ENCODE data around the gene TMPRSS11B.
A peak's percentile ranks its signal among the peaks of the same experiment; 100 is the strongest.
"Not testable (repeated sequence)": the region's sequence is repeated elsewhere in the genome, so short reads cannot be mapped to it uniquely, and the experiment has no call there.

TMPRSS11B gene

GRCh38 chr4:68245594-68245993, at the start of gene TMPRSS11B:
TMPRSS11B (minus strand) TSS chr4:68245694; CDS start chr4:68245558, 136 bp downstream.
- DNase-seq (ENCODE audit: low read depth): no peak

GRCh38 chr4:68291256-68291655, 45.8 kb upstream of the TMPRSS11B start:
- no peak for DNase-seq (ENCODE audit: low read depth)

- DNase-seq (ENCODE audit: low read depth): no peak
These were observed 42.9 kb upstream of the TMPRSS11B start for GRCh38 chr4:68288393-68288740.

- no peak for DNase-seq (ENCODE audit: low read depth)
These were observed 42.4 kb upstream of the TMPRSS11B start for GRCh38 chr4:68287704-68288392.

- DNase-seq (ENCODE audit: low read depth): no peak
These were observed 38.2 kb upstream of the TMPRSS11B start for GRCh38 chr4:68283714-68284113.

- no peak for DNase-seq (ENCODE audit: low read depth)
These were observed 37.6 kb upstream of the TMPRSS11B start for GRCh38 chr4:68283095-68283494.

GRCh38 chr4:68281796-68282740, 36.6 kb upstream of the TMPRSS11B start:
- not testable (repeated sequence) for DNase-seq (ENCODE audit: low read depth)

GRCh38 chr4:68278029-68278428, 32.5 kb upstream of the TMPRSS11B start:
- no peak for DNase-seq (ENCODE audit: low read depth)

GRCh38 chr4:68277627-68278026, 32.1 kb upstream of the TMPRSS11B start:
- no peak for DNase-seq (ENCODE audit: low read depth)

- DNase-seq (ENCODE audit: low read depth): no peak
These were observed 27.4 kb upstream of the TMPRSS11B start for GRCh38 chr4:68272860-68273259.

GRCh38 chr4:68272380-68272779, 26.9 kb upstream of the TMPRSS11B start:
- DNase-seq (ENCODE audit: low read depth): no peak

GRCh38 chr4:68271851-68272357, 26.4 kb upstream of the TMPRSS11B start:
- DNase-seq (ENCODE audit: low read depth): peak; percentile 68

- peak; percentile 76 for DNase-seq (ENCODE audit: low read depth)
These were observed 22.0 kb upstream of the TMPRSS11B start for GRCh38 chr4:68267433-68267944.

GRCh38 chr4:68264875-68265565, 19.5 kb upstream of the TMPRSS11B start:
- no peak for DNase-seq (ENCODE audit: low read depth)

GRCh38 chr4:68259191-68259590, 13.7 kb upstream of the TMPRSS11B start:
- DNase-seq (ENCODE audit: low read depth): no peak

- DNase-seq (ENCODE audit: low read depth): no peak
These were observed 12.2 kb upstream of the TMPRSS11B start for GRCh38 chr4:68257719-68258118.

GRCh38 chr4:68256284-68256683, 10.8 kb upstream of the TMPRSS11B start:
- no peak for DNase-seq (ENCODE audit: low read depth)

- DNase-seq (ENCODE audit: low read depth): no peak
These were observed 4.8 kb upstream of the TMPRSS11B start for GRCh38 chr4:68250151-68250930.

GRCh38 chr4:68249434-68249833, 3.9 kb upstream of the TMPRSS11B start:
- no peak for DNase-seq (ENCODE audit: low read depth)

GRCh38 chr4:68240620-68241019, 4.9 kb downstream of the TMPRSS11B start:
- DNase-seq (ENCODE audit: low read depth): no peak

GRCh38 chr4:68228568-68228967, 16.9 kb downstream of the TMPRSS11B start:
- no peak for DNase-seq (ENCODE audit: low read depth)

Data from iris pigment epithelial cell (primary cell).